Posterior vena cava (tissue), 2 donors: ENCODE results near the gene ERI3. TPM values are rescaled to one million over a fixed set of nuclear protein-coding genes. Genes with fewer than 3 reads are reported as not detected.
"Not testable (repeated sequence)": the region's sequence is repeated elsewhere in the genome, so short reads cannot be mapped to it uniquely, and the experiment has no call there.

Source experiments
- DNase-seq: peaks from one replicate; pipeline ENCODE4 v3.0.0-alpha.2; 2020; ENCODE audit warnings: low spot score
- intact Hi-C, 2 donors: fragments of 100-400 bp; cut with DNase I; formaldehyde crosslinking; loops; one replicate each; pipeline versions ENCODE4 v1.14.1 to v1.14.2; 2022 to 2023
- total RNA-seq, 2 donors: library from RNA; stranded (reverse); fragmentation: NEBNext Ultra II Directional; extraction: Animal tissue kit (Norgen Biotek cat#: 25700); gene quantifications; one replicate each; pipeline ENCODE4 v1.2.1, GENCODE V29; 2021
- donor health status: DM: yes; HTN: yes; CAD: no.
- donor health status: DM: yes; HTN: yes; CAD: no.

ERI3 gene
- total RNA-seq, 2 donors from 2014 or later, result 44.5 to 46.9 TPM

DNA sequence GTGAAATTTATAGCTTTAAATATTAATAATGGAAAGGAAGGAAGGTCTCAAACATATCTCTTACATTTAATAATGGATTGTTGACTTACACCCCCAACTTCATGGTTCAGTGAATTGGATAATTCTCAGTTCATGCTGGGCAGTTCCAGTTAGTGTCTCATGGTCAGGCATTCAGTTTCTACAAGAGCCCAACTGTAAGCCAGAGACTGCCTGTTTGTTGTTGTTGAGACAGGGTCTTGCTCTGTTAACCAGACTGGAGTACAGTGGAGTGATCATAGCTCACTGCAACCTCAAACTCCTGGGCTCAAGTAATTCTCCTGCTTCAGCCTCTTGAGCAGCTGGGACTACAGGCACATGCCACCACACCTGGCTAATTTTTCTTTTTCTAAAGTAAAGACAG lies 146.8 kb downstream of the ERI3 start:
- intact Hi-C loops, result no loop called here
- no peak for DNase-seq

DNA sequence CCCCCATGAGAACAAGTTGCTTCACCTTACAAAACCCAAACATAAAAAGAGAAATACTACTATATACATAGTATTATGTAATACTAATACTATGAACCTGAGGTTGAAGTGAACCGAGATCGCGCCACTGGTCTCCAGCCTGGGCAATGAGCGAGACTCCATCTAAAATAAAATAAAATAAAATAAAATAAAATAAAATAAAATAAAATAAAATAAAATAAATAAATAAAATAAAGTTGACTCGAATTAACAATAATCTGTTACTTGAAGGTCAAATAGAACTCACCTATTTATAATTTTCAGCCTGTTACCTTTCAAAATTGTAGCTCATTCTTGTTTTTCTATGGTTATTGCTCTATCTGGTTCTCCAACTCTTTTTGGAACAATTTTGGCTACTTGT lies 148.5 kb downstream of the ERI3 start:
- intact Hi-C loops, DNase-seq: not testable (repeated sequence)

DNA sequence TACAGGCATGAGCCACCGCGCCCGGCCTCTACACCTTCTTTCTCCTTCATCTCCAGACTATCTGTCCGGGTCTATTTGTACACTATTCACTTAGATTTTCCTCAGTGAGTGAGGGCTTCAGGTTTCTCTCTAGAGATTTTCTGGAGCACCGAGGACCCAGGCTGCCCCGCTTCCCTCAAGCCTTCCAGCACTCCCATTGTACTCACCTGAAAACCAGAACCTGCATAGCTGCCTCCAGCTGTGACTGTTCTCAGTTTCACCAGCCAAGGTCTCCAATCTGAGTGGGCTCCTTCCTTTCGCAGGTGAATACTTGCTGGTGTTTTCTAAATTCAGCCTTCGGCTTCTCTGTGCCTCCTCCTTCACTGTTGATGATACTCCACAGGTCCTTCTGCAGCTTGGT lies 154.7 kb downstream of the ERI3 start:
- intact Hi-C loops, result no loop called here
- DNase-seq, result no peak

DNA sequence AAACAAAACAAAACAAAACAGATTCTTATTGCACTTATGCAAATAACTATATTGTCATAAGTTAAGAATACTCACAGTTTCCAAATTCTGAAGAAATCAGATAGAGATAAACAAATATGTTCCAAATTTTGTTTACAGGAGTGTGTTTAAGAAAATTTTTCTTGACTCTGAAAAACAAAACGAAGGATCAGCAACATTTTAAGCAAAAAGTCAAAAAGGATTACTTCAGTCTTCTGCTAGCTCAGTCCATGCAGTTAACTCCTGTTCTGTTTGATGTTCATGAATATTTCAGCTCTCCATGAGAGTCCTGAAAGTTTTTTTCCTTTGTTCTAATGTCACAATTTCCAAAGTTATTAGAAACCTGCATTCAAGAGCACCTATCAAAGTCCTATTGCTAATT lies 180.4 kb downstream of the ERI3 start:
- DNase-seq, result no peak
- intact Hi-C loops, result no loop called here

Other genes with a start within 250 kb of the ERI3 start
- under 1 TPM; 0.24 to 0.32 TPM for gene KLF17, start 236.4 kb downstream of the ERI3 start, total RNA-seq
- not detected for gene KLF18, start 213.6 kb downstream of the ERI3 start, total RNA-seq
- 10 to 100 TPM; 18.5 to 23.6 TPM for gene DMAP1, start 141.8 kb downstream of the ERI3 start, total RNA-seq
- 10 to 100 TPM; 46.4 to 53.6 TPM for gene RNF220, start 50.0 kb upstream of the ERI3 start, total RNA-seq